ENCODE measurements around the gene OR52E4. TPM values are rescaled to one million over a fixed set of nuclear protein-coding genes. Genes with fewer than 3 reads are reported as not detected.

The OR52E4 gene
- total and polyA plus RNA-seq, 2 donors (not counting 1 experiment from before 2014, with no cell fraction given): not detected

- Histone ChIP-seq H3K36me3 (ENCODE audit: control insufficient read depth, insufficient read depth, low read length) (no peaks in the 10 kb centered on the region), H3K27me3 (ENCODE audit: control insufficient read depth, insufficient read depth, low read length) (no peaks in the 10 kb centered on the region), H3K4me3 (replicated peaks in 1 of 4; ENCODE audit: control extremely low read depth in 1 of 4, insufficient read depth in 1 of 4, low read depth in 3 of 4, low read length in 4 of 4) (no peak overlapping the region), H3K4me2 (ENCODE audit: extremely low read depth, insufficient read depth, low read length) (no peak overlapping the region), H3K9ac (ENCODE audit: insufficient read depth, low read length) (no peak overlapping the region), H3K4me1 (ENCODE audit: control insufficient read depth, extremely low read depth, insufficient read depth, low read length) (no peaks in the 10 kb centered on the region), H2AFZ (ENCODE audit: low read length) (no peak overlapping the region), H4K20me1 (ENCODE audit: control insufficient read depth, extremely low read depth, insufficient read depth, low read length) (no peaks in the 10 kb centered on the region), H3K27ac (ENCODE audit: insufficient read depth, low read length) (no peak overlapping the region), H3K9me3 (ENCODE audit: control insufficient read depth, insufficient read depth, low read depth, low read length) (no peaks in the 10 kb centered on the region), H3K79me2 (ENCODE audit: control insufficient read depth, insufficient read depth, low read length) (no peaks in the 10 kb centered on the region)
- no peak for DNase-seq (ENCODE audit: low read depth in 2 of 2)
- TF ChIP-seq, protein P1, sequence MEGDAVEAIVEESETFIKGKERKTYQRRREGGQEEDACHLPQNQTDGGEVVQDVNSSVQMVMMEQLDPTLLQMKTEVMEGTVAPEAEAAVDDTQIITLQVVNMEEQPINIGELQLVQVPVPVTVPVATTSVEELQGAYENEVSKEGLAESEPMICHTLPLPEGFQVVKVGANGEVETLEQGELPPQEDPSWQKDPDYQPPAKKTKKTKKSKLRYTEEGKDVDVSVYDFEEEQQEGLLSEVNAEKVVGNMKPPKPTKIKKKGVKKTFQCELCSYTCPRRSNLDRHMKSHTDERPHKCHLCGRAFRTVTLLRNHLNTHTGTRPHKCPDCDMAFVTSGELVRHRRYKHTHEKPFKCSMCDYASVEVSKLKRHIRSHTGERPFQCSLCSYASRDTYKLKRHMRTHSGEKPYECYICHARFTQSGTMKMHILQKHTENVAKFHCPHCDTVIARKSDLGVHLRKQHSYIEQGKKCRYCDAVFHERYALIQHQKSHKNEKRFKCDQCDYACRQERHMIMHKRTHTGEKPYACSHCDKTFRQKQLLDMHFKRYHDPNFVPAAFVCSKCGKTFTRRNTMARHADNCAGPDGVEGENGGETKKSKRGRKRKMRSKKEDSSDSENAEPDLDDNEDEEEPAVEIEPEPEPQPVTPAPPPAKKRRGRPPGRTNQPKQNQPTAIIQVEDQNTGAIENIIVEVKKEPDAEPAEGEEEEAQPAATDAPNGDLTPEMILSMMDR (conservative IDR thresholded peaks at IDR 0.05 in 1 of 2, IDR thresholded peaks at IDR 0.05 in 1 of 2; ENCODE audit: low read depth in 1 of 2, low read length in 2 of 2): no peak
- no peak for TF ChIP-seq EZH2 (IDR thresholded peaks at IDR 0.05; ENCODE audit: low read length, missing control alignments)
Measured at GRCh38 chr11:5887172-5887571, 6.7 kb downstream of the OR52E4 start.

- Histone ChIP-seq H3K4me1 (ENCODE audit: control insufficient read depth, extremely low read depth, insufficient read depth, low read length) (no peaks in the 10 kb centered on the region), H3K4me2 (ENCODE audit: extremely low read depth, insufficient read depth, low read length) (no peak overlapping the region)
- no peak for TF ChIP-seq EZH2 (IDR thresholded peaks at IDR 0.05; ENCODE audit: low read length, missing control alignments)
- TF ChIP-seq, protein P1 (conservative IDR thresholded peaks at IDR 0.05 in 1 of 2, IDR thresholded peaks at IDR 0.05 in 1 of 2; ENCODE audit: low read depth in 1 of 2, low read length in 2 of 2): no peak
Measured at GRCh38 chr11:5887661-5888060, 7.2 kb downstream of the OR52E4 start.

DNA sequence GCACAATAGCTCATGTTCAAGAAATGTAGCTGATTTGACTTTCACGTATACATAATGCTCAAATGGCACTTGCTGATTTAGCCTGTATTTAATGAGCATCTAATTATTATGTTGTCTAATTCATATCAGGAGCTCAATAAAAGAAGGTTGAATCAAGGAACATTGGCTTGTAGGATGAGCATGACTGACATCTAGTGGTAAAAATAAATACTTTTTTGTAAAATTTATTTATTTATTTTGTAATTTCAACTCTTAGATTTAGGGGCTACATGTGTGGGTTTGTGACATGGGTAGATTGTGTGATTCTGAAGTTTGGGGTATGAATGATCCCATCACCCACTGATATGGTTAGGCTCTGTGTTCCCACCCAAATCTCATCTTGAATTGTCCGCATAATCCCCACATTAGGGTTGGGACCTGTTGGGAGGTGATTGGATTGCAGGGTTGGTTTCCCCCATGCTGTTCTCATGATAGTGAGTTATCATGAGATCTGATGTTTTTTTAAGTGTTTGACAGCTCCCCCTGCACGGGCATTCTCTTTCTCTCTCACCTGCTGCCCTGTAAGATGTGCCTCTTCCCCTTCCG lies 10.9 kb downstream of the OR52E4 start:
- no peaks in the 10 kb centered on the region for H3K4me1 ChIP-seq (ENCODE audit: control insufficient read depth, extremely low read depth, insufficient read depth, low read length)
- peak; percentile 3 to 16 for DNase-seq (ENCODE audit: low read depth in 2 of 2)
- no peak overlapping the region for H3K4me2 ChIP-seq (ENCODE audit: extremely low read depth, insufficient read depth, low read length)
- no peaks in the 10 kb centered on the region for H3K36me3 ChIP-seq (ENCODE audit: control insufficient read depth, insufficient read depth, low read length)
- no peaks in the 10 kb centered on the region for H4K20me1 ChIP-seq (ENCODE audit: control insufficient read depth, extremely low read depth, insufficient read depth, low read length)
- no peak overlapping the region for H2AFZ ChIP-seq (ENCODE audit: low read length)
- H3K27me3 ChIP-seq (ENCODE audit: control insufficient read depth, insufficient read depth, low read length): no peaks in the 10 kb centered on the region
- H3K4me3 ChIP-seq (replicated peaks in 1 of 4; ENCODE audit: control extremely low read depth in 1 of 4, insufficient read depth in 1 of 4, low read depth in 3 of 4, low read length in 4 of 4): no peak overlapping the region
- no peaks in the 10 kb centered on the region for H3K79me2 ChIP-seq (ENCODE audit: control insufficient read depth, insufficient read depth, low read length)
- H3K27ac ChIP-seq (ENCODE audit: insufficient read depth, low read length): no peak overlapping the region
- no peak overlapping the region for H3K9ac ChIP-seq (ENCODE audit: insufficient read depth, low read length)
- H3K9me3 ChIP-seq (ENCODE audit: control insufficient read depth, insufficient read depth, low read depth, low read length): no peaks in the 10 kb centered on the region
- TF ChIP-seq EZH2 (IDR thresholded peaks at IDR 0.05; ENCODE audit: low read length, missing control alignments): no peak
- TF ChIP-seq, protein P1 (conservative IDR thresholded peaks at IDR 0.05 in 1 of 2, IDR thresholded peaks at IDR 0.05 in 1 of 2; ENCODE audit: low read depth in 1 of 2, low read length in 2 of 2): peak; percentile 31 to 38

More at GRCh38 chr11:5887661-5888060, 7.2 kb downstream of the OR52E4 start:
- H3K79me2 ChIP-seq (ENCODE audit: control insufficient read depth, insufficient read depth, low read length): no peaks in the 10 kb centered on the region
- H3K36me3 ChIP-seq (ENCODE audit: control insufficient read depth, insufficient read depth, low read length): no peaks in the 10 kb centered on the region
- no peak overlapping the region for H3K27ac ChIP-seq (ENCODE audit: insufficient read depth, low read length)
- DNase-seq (ENCODE audit: low read depth in 2 of 2): no peak
- H2AFZ ChIP-seq (ENCODE audit: low read length): no peak overlapping the region
- H3K9me3 ChIP-seq (ENCODE audit: control insufficient read depth, insufficient read depth, low read depth, low read length): no peaks in the 10 kb centered on the region
- no peak overlapping the region for H3K9ac ChIP-seq (ENCODE audit: insufficient read depth, low read length)
- no peak overlapping the region for H3K4me3 ChIP-seq (replicated peaks in 1 of 4; ENCODE audit: control extremely low read depth in 1 of 4, insufficient read depth in 1 of 4, low read depth in 3 of 4, low read length in 4 of 4)
- no peaks in the 10 kb centered on the region for H4K20me1 ChIP-seq (ENCODE audit: control insufficient read depth, extremely low read depth, insufficient read depth, low read length)
- no peaks in the 10 kb centered on the region for H3K27me3 ChIP-seq (ENCODE audit: control insufficient read depth, insufficient read depth, low read length)
